Stimulated activated CD4-positive, alpha-beta T cell treated with anti-CD3 and anti-CD28 coated beads, Interleukin-4, amount 100 ng/mL, for 24 hours (primary cell): ENCODE data around the gene PRSS36.
"Not testable (repeated sequence)": the region's sequence is repeated elsewhere in the genome, so short reads cannot be mapped to it uniquely, and the experiment has no call there.

ENCODE experiments used
- DNase-seq: peaks from one replicate; pipeline ENCODE4 v3.0.0-alpha.2; 2020

The PRSS36 gene

GRCh38 chr16:31120129-31120528 is 29.7 kb downstream of the PRSS36 start:
- DNase-seq = no peak

GRCh38 chr16:31118223-31119155 is 31.4 kb downstream of the PRSS36 start:
- DNase-seq = no peak

GRCh38 chr16:31117384-31118222 is 32.3 kb downstream of the PRSS36 start, which contains the start of gene KAT8:
Gene KAT8, plus strand, starts transcription at chr16:31117664. Its CDS starts 18 bp downstream, at chr16:31117682.
- peak; percentile 99 for DNase-seq

- no peak for DNase-seq
These were observed 35.4 kb downstream of the PRSS36 start for GRCh38 chr16:31114468-31114867.

GRCh38 chr16:31113121-31114120 is 36.4 kb downstream of the PRSS36 start:
- DNase-seq = no peak

- DNase-seq = no peak
These were observed 37.2 kb downstream of the PRSS36 start for GRCh38 chr16:31112711-31113110.

GRCh38 chr16:31111881-31112466 is 37.9 kb downstream of the PRSS36 start:
- no peak for DNase-seq

- no peak for DNase-seq
These were observed 39.5 kb downstream of the PRSS36 start for GRCh38 chr16:31110106-31111034.

- no peak for DNase-seq
These were observed 40.2 kb downstream of the PRSS36 start for GRCh38 chr16:31109622-31110021.

GRCh38 chr16:31108794-31109558 is 40.9 kb downstream of the PRSS36 start:
- DNase-seq = no peak

GRCh38 chr16:31108035-31108793 is 41.7 kb downstream of the PRSS36 start, which contains the start of gene BCKDK:
Gene BCKDK, plus strand, starts transcription at chr16:31108386. Its CDS starts 838 bp downstream, at chr16:31109224.
- DNase-seq = peak; percentile 75

GRCh38 chr16:31107465-31107867 is 42.4 kb downstream of the PRSS36 start:
- DNase-seq = peak; percentile 50

GRCh38 chr16:31106509-31107464 is 43.1 kb downstream of the PRSS36 start:
- no peak for DNase-seq

GRCh38 chr16:31105677-31106213 is 44.1 kb downstream of the PRSS36 start:
- DNase-seq = peak; percentile 82

GRCh38 chr16:31100876-31101641 is 48.8 kb downstream of the PRSS36 start:
- not testable (repeated sequence) for DNase-seq

- DNase-seq = no peak
These were observed 49.8 kb downstream of the PRSS36 start for GRCh38 chr16:31099860-31100638.
